GM13976 (cell line): ENCODE data around the gene HRK.

Experiments
- DNase-seq: peaks from one replicate; pipeline ENCODE4 v3.0.0; 2012; ENCODE audit warnings: low spot score
- CTCF ChIP-seq: IDR thresholded peaks from 2 replicates; pipeline ENCODE4 v1.5.1; 2012; ENCODE audit warnings: borderline replicate concordance, mild to moderate bottlenecking; ENCODE audit not compliant: insufficient read depth; ENCODE audit errors: extremely low read depth, missing control alignments, control extremely low read depth
- in situ Hi-C: fragments of 300-500 bp; cut with MboI; formaldehyde crosslinking; loops from one replicate; pipeline ENCODE4 v1.12.0; 2022; ENCODE audit warnings: low sequenced_read_pairs, mixed read lengths, inconsistent platforms; ENCODE audit not compliant: unreplicated experiment

Gene HRK

DNA sequence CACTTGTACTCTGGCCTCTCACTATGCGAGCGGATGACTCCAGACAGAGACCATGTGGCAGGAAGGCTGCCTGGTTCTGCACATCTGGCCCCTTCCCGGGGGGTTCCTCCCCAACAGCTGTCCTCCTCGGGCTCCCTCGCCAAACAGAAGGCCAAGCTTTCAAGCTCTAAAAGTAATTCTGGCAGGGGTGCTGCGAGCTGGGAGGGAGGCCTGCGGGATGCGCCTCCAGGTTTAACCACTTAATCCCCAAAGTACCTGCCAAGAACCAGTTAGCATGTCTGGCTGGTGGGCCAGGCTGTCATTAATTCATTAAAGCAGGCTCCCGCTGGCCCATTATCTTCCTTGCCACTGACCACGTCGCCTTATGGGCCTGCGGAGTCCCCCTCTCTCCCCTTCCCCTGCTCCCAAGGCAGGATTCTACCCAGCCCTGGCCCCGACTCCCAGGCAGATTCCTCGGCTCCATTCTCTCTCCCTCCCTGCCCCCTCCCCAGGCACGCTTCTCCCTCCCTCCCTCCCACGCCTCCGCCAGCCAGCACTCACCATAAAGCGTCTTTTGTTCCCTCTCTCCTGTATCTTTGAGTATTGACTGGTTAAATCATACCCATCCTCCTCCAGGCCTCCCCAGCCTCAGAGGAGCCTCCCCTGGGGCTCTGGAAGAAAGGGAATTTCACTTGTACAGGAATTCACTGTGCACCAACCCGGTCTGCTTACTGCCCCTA is 4.9 kb downstream of the HRK start:
- no peak for TF ChIP-seq CTCF
- DNase-seq, result no peak
- in situ Hi-C loops, result no loop called here

- in situ Hi-C loops, result no loop called here
- no peak for DNase-seq
- no peak for TF ChIP-seq CTCF
These were observed 6.8 kb downstream of the HRK start for GRCh38 chr12:116874324-116874995.

- no peak for DNase-seq
- TF ChIP-seq CTCF, result no peak
- in situ Hi-C loops, result no loop called here
These were observed 10.9 kb downstream of the HRK start for GRCh38 chr12:116870306-116870705.

- TF ChIP-seq CTCF, result no peak
- DNase-seq, result no peak
- in situ Hi-C loops, result no loop called here
These were observed 13.7 kb downstream of the HRK start for GRCh38 chr12:116867523-116867922.

- in situ Hi-C loops, result no loop called here
- DNase-seq, result no peak
- TF ChIP-seq CTCF, result no peak
These were observed 16.7 kb downstream of the HRK start for GRCh38 chr12:116864371-116865160.

GRCh38 chr12:116863275-116863767 is 17.9 kb downstream of the HRK start:
- in situ Hi-C loops, result no loop called here
- TF ChIP-seq CTCF, result peak; percentile 20
- DNase-seq, result no peak
